Lung microvascular endothelial cell (primary cell): ENCODE data around the gene TK1. TPM values are rescaled to one million over a fixed set of nuclear protein-coding genes. Genes with fewer than 3 reads are reported as not detected.

ENCODE experiments used
- DNase-seq, 2 donors: peaks; one replicate each; pipeline versions ENCODE4 v3.0.0 to v3.0.0-alpha.2; 2010; ENCODE audit warnings: low read depth in 2 of 2
- total RNA-seq: library from RNA; depleted of rRNA; stranded (reverse); fragments of >200 nt; gene quantifications from 2 replicates; pipeline ENCODE4 v1.2.1, GENCODE V29; 2014

TK1 gene
- total RNA-seq, 1 donor from 2014 or later = 23.6 TPM

GRCh38 chr17:78135858-78136500 lies 50.9 kb downstream of the TK1 start:
- no peak for DNase-seq

GRCh38 chr17:78134899-78135385 lies 51.9 kb downstream of the TK1 start:
- no peak for DNase-seq

- DNase-seq = peak; percentile 61 to 80
These were observed 52.6 kb downstream of the TK1 start for GRCh38 chr17:78133971-78134898.

GRCh38 chr17:78133179-78133951 lies 53.5 kb downstream of the TK1 start:
- no peak for DNase-seq

- DNase-seq = no peak
These were observed 54.1 kb downstream of the TK1 start for GRCh38 chr17:78132767-78133178.

GRCh38 chr17:78132084-78132676 lies 54.7 kb downstream of the TK1 start:
- no peak for DNase-seq

GRCh38 chr17:78131172-78132083 lies 55.4 kb downstream of the TK1 start:
- DNase-seq = no peak

GRCh38 chr17:78130437-78131101 lies 56.3 kb downstream of the TK1 start, which contains the start of gene TMC8:
Gene TMC8, plus strand, starts transcription at chr17:78130771. Its CDS starts 818 bp downstream, at chr17:78131589.
- DNase-seq = no peak

GRCh38 chr17:78130090-78130436 lies 56.8 kb downstream of the TK1 start:
- DNase-seq = no peak

GRCh38 chr17:78129351-78130089 lies 57.3 kb downstream of the TK1 start:
- DNase-seq = no peak

GRCh38 chr17:78128551-78129350 lies 58.1 kb downstream of the TK1 start, which contains the start of gene TMC6:
Gene TMC6, minus strand, starts transcription at chr17:78128755. Its CDS starts 1,923 bp downstream, at chr17:78126832.
- DNase-seq = peak in 1 of 2 donors; percentile 39

- DNase-seq = no peak
These were observed 58.8 kb downstream of the TK1 start for GRCh38 chr17:78127888-78128550.

GRCh38 chr17:78127239-78127887 lies 59.5 kb downstream of the TK1 start:
- DNase-seq = peak in 1 of 2 donors; percentile 37

- DNase-seq = no peak
These were observed 60.0 kb downstream of the TK1 start for GRCh38 chr17:78126895-78127238.

- no peak for DNase-seq
These were observed 60.6 kb downstream of the TK1 start for GRCh38 chr17:78125976-78126894.
